ENCODE data around the gene TBCB.

- TF ChIP-seq CTCF (IDR thresholded peaks at IDR 0.05) (no peak), ELF1 (IDR thresholded peaks at IDR 0.05) (no peak), RFX5 (IDR thresholded peaks at IDR 0.05; ENCODE audit: low read length) (no peak)
These were observed 34.6 kb downstream of the TBCB start for GRCh38 chr19:36149673-36150406.
